Breast epithelium (tissue), 3 donors: ENCODE results near the gene RPS27.

Experiments used
- CTCF ChIP-seq, 3 donors: fragments of 450-650 bp; IDR thresholded peaks; one replicate each; pipeline ENCODE4 v1.5.1; 2016 to 2017; ENCODE audit warnings: antibody characterized with exemption in 3 of 3, mild to moderate bottlenecking in 3 of 3, moderate library complexity in 3 of 3
- POLR2A ChIP-seq: fragments of 450-650 bp; IDR thresholded peaks from one replicate; pipeline ENCODE4 v1.6.1; 2016; ENCODE audit warnings: antibody characterized with exemption, mild to moderate bottlenecking, moderate library complexity

DNA sequence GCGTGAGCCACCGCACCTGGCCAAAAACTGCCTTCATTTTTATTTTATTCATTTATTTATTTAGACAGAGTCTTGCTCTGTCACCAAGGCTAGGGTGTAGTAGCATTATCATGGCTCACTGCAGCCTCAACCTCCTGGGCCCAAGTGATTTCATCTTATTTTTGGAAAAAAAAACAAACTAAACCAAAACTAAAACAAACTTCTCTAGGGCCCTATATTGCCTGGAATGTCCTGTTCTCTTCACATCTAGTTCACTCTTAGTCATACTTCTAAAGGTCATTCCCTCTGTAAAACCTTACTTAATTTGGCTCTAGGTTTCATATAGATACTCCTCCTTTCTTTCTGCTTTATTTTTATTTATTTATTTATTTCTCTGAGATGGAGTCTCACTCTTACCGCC lies 15.6 kb downstream of the RPS27 start:
- TF ChIP-seq CTCF (IDR thresholded peaks at IDR 0.05) (no peak), POLR2A (no peak)
